ENCODE results near the gene ANKRD2. TPM values are rescaled to one million over a fixed set of nuclear protein-coding genes. Genes with fewer than 3 reads are reported as not detected.
"Not testable (repeated sequence)": the region's sequence is repeated elsewhere in the genome, so short reads cannot be mapped to it uniquely, and the experiment has no call there.

The ANKRD2 gene
- polyA plus RNA-seq, 3 donors: 0.22 to 0.54 (median 0.40) TPM

- no peak for DNase-seq (ENCODE audit: low read depth in 3 of 3, low spot score in 2 of 3)
Measured at GRCh38 chr10:97570789-97571471, 1.6 kb upstream of the ANKRD2 start.

- DNase-seq (ENCODE audit: low read depth in 3 of 3, low spot score in 2 of 3): no peak
Measured at GRCh38 chr10:97571622-97572021, 957 bp upstream of the ANKRD2 start.

- no peak for DNase-seq (ENCODE audit: low read depth in 3 of 3, low spot score in 2 of 3)
Measured at GRCh38 chr10:97573021-97573420, 442 bp downstream of the ANKRD2 start.

DNA sequence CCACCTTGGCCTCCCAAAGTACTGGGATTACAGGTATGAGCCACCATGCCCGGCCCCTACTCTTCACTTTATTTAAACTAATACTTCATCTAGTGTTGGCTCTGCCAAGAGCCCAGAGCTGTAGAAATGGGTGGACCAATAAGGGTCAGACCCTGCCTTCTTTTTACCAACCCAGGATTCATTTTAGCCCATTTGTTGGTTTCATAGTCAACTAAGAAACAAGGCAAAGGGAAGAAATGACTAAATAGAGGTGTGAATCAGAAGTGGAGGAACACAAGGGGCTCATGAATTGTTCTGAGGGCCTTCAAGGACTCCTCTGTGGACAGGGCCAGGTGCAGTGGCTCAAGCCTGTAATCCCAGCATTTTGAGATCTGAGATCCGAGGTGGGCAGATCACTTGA is 1.1 kb downstream of the ANKRD2 start:
- no peak for DNase-seq (ENCODE audit: low read depth in 3 of 3, low spot score in 2 of 3)

GRCh38 chr10:97574374-97575126 is 2.0 kb downstream of the ANKRD2 start:
- peak in 1 of 3 donors; percentile 62 for DNase-seq (ENCODE audit: low read depth in 3 of 3, low spot score in 2 of 3)

DNA sequence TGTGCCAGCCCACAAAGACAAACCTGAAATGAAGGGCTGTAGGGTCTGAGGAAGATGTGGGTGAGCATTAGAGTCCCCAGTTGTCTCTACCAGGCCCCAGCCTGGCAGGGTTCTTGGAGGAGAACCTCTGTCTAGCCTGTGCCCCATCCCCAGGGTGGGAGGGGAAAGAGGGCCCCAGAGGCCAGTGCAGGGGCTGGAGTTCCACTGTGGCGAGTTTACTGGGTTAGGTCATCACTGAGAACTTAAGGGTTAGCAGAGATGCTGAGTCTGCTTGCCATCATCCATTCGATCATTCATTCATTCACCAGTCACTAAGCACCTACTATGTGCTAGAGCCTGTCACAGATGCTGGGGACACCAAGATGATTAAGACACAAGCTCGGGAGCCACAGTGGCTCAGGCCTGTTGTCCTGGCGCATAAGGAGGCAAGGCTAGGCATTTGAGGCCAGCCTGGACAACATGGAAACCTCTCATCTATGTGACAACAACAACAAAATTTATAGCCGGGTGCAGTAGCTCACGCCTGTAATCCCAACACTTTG is 2.6 kb downstream of the ANKRD2 start:
- DNase-seq (ENCODE audit: low read depth in 3 of 3, low spot score in 2 of 3): no peak

- not testable (repeated sequence) for DNase-seq (ENCODE audit: low read depth in 3 of 3, low spot score in 2 of 3)
Measured at GRCh38 chr10:97576487-97576886, 3.9 kb downstream of the ANKRD2 start.

DNA sequence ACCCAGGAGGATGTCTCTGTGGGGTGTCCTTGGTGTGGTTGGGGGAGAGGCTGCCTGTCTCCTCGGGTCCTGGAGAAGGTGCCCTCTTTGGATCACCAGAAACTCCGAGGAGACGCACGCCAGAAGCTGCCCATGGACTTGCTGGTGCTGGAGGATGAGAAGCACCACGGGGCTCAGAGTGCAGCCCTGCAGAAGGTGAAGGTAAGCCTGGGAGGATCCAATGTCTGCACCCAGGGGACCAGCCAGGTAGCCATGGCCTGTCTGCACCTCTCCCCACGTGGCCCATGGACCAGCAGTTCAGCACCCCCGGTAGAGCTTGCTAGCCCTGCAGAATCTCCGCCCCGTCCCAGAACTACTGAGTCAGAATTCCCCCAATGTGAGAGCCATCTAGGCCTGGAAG is 5.1 kb downstream of the ANKRD2 start:
- no peak for DNase-seq (ENCODE audit: low read depth in 3 of 3, low spot score in 2 of 3)

- no peak for DNase-seq (ENCODE audit: low read depth in 3 of 3, low spot score in 2 of 3)
Measured at GRCh38 chr10:97578171-97578844, 5.7 kb downstream of the ANKRD2 start.

DNA sequence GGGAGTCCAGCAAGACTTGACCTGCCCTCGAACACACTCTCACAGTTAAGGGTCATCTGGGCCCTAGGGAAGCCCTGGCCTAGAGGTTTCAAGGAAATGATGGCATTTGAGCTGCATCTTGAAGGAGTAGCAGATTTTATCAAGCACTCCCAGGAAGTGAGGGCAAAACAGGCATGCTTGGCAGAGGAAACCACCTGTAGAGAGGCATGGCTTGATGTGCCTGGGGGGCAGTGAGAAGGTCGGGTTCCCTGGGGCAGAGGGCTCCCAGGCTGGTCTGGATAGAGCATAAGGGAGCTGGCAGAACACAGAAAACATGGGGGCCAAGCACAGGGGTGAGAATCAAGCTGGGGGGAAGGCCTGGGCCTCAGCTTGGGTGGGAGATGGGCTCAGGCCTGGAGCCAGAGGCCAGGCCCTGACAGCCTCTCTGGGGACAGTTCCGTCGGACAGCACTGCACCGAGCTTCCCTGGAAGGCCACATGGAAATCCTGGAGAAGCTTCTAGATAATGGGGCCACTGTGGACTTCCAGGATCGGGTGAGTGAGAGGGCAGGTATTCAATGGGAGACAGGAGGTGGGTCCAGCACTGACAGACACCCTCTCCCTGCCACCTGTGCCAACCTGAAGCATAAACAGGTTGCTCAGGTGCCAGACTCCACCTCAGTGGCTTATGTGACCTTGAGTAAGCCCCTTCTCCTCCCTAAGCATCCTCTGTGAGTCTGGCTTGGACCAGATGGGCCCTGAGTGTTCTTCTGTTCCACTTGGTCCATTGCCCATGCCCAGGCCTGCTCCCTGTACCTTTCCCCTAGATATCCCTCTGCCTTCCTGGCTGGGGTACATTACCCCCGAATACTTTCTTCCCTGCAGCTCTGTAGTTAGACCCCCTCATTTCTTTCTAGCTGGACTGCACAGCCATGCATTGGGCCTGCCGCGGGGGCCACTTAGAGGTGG is 8.1 kb downstream of the ANKRD2 start:
- no peak for DNase-seq (ENCODE audit: low read depth in 3 of 3, low spot score in 2 of 3)

DNA sequence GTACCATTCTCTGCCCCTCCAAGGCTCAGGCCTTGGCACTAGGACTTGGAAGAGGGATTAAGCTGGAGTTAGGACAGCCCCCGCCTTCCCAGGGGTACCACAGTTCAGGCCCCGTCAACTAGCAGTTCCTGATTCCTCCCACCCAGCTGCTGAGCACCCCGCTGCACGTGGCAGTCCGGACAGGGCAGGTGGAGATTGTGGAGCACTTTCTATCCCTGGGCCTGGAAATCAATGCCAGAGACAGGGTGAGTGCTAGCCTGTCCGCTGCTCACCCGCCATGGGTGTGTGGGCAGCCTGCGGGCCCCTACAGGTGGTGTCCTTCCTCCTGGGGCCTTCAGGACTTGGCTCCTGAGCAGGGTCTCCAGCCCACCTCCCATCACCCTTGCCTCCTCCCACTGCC is 9.6 kb downstream of the ANKRD2 start:
- no peak for DNase-seq (ENCODE audit: low read depth in 3 of 3, low spot score in 2 of 3)

GRCh38 chr10:97583476-97583875 is 10.9 kb downstream of the ANKRD2 start:
- no peak for DNase-seq (ENCODE audit: low read depth in 3 of 3, low spot score in 2 of 3)

- peak in 1 of 3 donors; percentile 35 for DNase-seq (ENCODE audit: low read depth in 3 of 3, low spot score in 2 of 3)
Measured at GRCh38 chr10:97584060-97584797, 11.7 kb downstream of the ANKRD2 start, which contains the start of gene HOGA1. TSS of gene HOGA1 (plus strand) at chr10:97584389. CDS start at chr10:97584704, 315 bp downstream.

DNA sequence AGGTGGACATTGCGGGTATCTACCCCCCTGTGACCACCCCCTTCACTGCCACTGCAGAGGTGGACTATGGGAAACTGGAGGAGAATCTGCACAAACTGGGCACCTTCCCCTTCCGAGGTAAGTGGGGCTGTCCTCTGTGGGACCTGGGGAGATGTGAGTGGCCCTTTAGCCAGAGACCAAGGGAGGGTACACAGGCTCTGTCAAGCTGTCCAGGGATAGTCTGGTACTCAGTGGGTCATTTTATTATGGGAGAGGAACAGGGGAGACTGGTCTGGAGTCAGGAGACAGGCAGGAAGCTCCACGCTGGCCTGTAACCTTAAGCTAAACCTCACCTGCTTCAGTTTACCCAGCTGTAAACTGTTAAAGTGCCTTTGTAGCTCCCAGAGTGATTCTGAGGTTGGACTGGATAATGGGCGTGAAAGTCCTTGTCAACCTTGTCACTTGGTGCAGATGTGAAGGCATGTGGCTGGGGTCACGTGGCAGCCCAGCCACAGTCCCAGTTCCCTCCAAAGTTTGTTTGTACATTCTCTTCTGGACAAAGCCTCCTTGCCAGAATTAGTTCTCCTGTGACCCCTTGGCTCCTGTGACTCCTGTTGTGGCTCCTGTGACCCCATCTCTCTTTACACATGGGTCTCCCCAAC is 12.3 kb downstream of the ANKRD2 start:
- no peak for DNase-seq (ENCODE audit: low read depth in 3 of 3, low spot score in 2 of 3)

GRCh38 chr10:97585439-97585811 is 12.8 kb downstream of the ANKRD2 start:
- no peak for DNase-seq (ENCODE audit: low read depth in 3 of 3, low spot score in 2 of 3)

DNA sequence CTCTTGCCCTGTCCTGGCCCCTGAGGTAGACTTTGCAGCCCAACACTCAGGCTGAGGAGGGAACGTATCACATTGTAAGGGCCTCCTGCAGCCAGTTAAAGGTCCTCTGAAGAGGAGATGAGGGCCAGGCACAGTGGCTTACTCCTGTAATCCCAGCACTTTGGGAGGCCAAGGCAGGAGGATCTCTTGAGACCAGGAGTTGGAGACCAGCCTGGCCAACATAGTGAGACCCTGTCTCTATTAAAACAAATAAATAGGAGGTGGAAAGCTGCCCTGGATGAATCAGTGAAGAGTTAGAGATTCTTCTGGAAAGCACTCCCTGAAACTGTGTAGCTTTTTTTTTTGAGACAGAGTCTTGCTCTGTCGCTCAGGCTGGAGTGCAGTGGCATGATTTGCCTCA is 14.6 kb downstream of the ANKRD2 start:
- DNase-seq (ENCODE audit: low read depth in 3 of 3, low spot score in 2 of 3): no peak

GRCh38 chr10:97589479-97589878 is 16.9 kb downstream of the ANKRD2 start, which contains the start of gene C10orf62:
TSS of gene C10orf62 (plus strand) at chr10:97589721. CDS start at chr10:97589898, 177 bp downstream.
- DNase-seq (ENCODE audit: low read depth in 3 of 3, low spot score in 2 of 3): no peak

DNA sequence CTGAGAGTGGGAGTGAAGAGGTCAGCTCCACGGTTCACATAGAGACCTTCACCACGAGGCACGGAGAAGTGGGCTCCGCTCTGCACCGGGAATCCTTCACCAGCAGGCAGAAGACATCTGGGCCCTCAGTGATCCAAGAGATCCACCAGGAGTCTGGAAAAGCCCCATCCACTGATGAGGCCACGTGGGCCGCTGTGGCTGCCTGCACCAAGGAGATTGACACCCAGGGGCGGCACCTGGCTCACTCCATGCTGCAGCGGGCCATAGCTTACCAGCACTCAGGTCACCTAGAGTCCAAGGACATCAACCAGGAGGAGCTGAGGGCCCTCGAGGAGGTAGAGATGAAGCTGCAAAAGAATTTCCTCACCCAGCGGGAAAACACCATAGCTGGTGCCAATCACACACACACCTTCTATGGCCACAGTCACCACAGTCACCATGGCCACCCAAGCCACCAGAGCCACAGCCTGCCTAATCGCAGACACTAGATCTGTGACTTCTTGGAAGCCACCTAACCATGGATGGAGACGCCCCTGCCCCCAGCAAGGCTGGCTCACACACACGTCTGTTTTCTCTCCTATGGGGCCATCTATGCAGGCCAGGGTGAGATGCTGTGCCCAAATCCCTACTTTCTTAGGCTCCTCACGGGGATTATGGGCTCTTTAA is 17.6 kb downstream of the ANKRD2 start:
- no peak for DNase-seq (ENCODE audit: low read depth in 3 of 3, low spot score in 2 of 3)

Measured in right renal cortex interstitium (tissue), 3 donors.